ENCODE results near the gene HSPA2.
A peak's percentile ranks its signal among the peaks of the same experiment; 100 is the strongest.

DNA sequence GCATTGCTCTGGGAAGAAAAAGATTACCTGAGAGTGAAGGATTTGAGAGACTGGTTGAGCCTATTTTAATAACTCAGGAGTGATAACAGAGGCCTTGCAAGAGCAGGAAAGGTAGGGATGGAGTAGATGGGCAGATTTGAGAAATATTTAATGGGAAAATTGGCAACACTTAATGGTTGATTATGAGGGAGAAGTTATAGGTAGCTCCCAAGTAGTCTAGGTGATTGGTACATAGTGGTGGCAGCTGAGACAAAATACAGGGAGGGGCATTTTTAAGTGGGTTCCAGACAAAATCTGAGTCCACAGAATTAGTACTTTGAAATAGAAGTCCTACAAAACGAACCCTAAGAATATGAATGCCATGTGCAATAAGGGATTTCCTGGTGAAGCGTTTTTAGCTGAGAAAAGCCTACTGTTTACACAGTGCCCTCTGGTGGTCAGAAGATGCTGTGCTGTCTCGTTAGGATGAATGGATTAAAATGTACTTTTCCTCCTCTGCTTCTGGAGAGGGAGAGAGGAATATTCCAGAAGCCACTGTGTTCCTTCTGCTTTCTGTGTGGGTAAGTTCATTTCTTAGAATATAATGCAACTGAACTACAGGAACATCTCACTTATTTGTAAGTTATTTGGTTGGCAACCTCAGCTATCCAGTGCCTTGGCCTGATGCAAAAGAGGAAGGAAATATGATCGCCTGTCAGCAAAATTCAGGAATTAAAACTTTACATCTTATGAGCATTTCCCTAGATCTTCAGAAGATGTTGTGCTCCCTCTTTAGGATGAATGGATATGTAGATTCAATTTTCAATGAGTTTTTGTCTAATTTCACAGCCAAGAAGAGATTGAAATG lies 29.5 kb upstream of the HSPA2 start:
- TF ChIP-seq, protein P1, sequence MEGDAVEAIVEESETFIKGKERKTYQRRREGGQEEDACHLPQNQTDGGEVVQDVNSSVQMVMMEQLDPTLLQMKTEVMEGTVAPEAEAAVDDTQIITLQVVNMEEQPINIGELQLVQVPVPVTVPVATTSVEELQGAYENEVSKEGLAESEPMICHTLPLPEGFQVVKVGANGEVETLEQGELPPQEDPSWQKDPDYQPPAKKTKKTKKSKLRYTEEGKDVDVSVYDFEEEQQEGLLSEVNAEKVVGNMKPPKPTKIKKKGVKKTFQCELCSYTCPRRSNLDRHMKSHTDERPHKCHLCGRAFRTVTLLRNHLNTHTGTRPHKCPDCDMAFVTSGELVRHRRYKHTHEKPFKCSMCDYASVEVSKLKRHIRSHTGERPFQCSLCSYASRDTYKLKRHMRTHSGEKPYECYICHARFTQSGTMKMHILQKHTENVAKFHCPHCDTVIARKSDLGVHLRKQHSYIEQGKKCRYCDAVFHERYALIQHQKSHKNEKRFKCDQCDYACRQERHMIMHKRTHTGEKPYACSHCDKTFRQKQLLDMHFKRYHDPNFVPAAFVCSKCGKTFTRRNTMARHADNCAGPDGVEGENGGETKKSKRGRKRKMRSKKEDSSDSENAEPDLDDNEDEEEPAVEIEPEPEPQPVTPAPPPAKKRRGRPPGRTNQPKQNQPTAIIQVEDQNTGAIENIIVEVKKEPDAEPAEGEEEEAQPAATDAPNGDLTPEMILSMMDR (IDR thresholded peaks at IDR 0.05): peak in 6 of 7 experiments; percentile 38 to 90 (median 87)
- TF ChIP-seq POLR2A (IDR thresholded peaks at IDR 0.05) (no peak), EP300 (IDR thresholded peaks at IDR 0.05) (no peak)

Data from stomach (tissue), 4 donors.